PC-9 (cell line): Measurements from ENCODE around the gene PHPT1.

Experiments used
- EZH2 ChIP-seq: fragments of 200-600 bp; sonication (generic); IDR thresholded peaks from 2 replicates; pipeline ENCODE4 v1.8.0; 2017; ENCODE audit warnings: antibody characterized with exemption, low read depth
- TF ChIP-seq, protein P1 (sequence below): fragments of 200-600 bp; sonication (generic); conservative IDR thresholded peaks from 2 replicates; pipeline ENCODE4 v1.6.1; 2017; ENCODE audit warnings: mixed run types, antibody characterized with exemption, mild to moderate bottlenecking, moderate library complexity

DNA sequence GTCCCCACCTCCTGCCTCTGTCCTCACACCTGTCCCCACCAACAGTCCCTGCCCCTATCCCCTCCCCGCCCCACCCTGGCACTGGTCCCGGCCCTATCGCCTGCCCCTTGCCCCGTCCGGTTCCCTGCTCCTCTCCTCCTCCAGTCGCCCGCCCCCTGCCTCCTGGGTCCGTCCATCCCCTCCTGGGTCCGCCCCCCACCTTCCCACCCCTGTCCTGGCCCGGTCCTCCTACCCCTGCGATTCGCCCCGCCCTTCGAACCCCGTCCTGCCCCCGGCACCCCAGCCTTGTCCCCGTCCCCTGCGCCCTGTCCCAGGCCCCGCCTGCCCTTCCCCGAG lies 16.5 kb downstream of the PHPT1 start:
- TF ChIP-seq, protein P1, sequence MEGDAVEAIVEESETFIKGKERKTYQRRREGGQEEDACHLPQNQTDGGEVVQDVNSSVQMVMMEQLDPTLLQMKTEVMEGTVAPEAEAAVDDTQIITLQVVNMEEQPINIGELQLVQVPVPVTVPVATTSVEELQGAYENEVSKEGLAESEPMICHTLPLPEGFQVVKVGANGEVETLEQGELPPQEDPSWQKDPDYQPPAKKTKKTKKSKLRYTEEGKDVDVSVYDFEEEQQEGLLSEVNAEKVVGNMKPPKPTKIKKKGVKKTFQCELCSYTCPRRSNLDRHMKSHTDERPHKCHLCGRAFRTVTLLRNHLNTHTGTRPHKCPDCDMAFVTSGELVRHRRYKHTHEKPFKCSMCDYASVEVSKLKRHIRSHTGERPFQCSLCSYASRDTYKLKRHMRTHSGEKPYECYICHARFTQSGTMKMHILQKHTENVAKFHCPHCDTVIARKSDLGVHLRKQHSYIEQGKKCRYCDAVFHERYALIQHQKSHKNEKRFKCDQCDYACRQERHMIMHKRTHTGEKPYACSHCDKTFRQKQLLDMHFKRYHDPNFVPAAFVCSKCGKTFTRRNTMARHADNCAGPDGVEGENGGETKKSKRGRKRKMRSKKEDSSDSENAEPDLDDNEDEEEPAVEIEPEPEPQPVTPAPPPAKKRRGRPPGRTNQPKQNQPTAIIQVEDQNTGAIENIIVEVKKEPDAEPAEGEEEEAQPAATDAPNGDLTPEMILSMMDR = no peak
- TF ChIP-seq EZH2 = no peak
